Fibroblast of the aortic adventitia (primary cell): ENCODE data around the gene PPM1J. TPM values are rescaled to one million over a fixed set of nuclear protein-coding genes. Genes with fewer than 3 reads are reported as not detected.

ENCODE experiments used
- DNase-seq: peaks from one replicate; pipeline ENCODE4 v3.0.0-alpha.2; 2010; ENCODE audit warnings: low read depth
- H3K4me3 ChIP-seq: 2 replicates; pipeline ENCODE4 v1.5.1; 2011; ENCODE audit warnings: low read depth, mild to moderate bottlenecking, control low read depth, low read length, moderate library complexity
- total RNA-seq: library from RNA; depleted of rRNA; stranded (reverse); fragments of >200 nt; gene quantifications from 2 replicates; pipeline ENCODE4 v1.2.3, GENCODE V29; 2012; ENCODE audit warnings: low replicate concordance
- TF ChIP-seq, protein P1 (sequence below): IDR thresholded peaks from 2 replicates; pipeline ENCODE4 v1.5.1; 2011; ENCODE audit warnings: mild to moderate bottlenecking, low read length, control low read depth, inconsistent platforms; ENCODE audit not compliant: insufficient read depth

PPM1J gene
- total RNA-seq, 1 donor: 0.63 TPM

DNA sequence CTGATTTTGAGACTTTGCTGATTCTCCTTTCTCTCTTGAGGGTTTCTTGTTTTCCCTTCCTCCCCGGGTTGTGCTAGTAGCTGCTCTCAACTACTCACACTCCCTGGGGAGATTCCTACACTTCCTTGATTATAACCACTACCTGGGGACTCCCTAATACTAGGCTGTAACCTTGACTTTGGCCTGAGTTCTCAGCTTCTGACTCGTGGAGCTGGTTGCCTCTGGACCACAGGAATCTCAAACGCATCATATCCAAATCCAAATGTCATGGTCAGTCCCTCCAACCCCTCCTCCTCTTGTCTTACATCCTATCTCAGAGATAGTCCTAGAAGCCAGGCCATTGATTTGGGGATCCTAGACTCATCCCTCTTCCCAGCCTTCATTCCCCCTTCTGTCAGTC, 28.7 kb downstream of the PPM1J start:
- no peak for DNase-seq
- TF ChIP-seq, protein P1, sequence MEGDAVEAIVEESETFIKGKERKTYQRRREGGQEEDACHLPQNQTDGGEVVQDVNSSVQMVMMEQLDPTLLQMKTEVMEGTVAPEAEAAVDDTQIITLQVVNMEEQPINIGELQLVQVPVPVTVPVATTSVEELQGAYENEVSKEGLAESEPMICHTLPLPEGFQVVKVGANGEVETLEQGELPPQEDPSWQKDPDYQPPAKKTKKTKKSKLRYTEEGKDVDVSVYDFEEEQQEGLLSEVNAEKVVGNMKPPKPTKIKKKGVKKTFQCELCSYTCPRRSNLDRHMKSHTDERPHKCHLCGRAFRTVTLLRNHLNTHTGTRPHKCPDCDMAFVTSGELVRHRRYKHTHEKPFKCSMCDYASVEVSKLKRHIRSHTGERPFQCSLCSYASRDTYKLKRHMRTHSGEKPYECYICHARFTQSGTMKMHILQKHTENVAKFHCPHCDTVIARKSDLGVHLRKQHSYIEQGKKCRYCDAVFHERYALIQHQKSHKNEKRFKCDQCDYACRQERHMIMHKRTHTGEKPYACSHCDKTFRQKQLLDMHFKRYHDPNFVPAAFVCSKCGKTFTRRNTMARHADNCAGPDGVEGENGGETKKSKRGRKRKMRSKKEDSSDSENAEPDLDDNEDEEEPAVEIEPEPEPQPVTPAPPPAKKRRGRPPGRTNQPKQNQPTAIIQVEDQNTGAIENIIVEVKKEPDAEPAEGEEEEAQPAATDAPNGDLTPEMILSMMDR: no peak
- no peak overlapping the region for H3K4me3 ChIP-seq

- TF ChIP-seq, protein P1: no peak
- H3K4me3 ChIP-seq: no peak overlapping the region
- DNase-seq: no peak
Observed at GRCh38 chr1:112685913-112686312, 29.2 kb downstream of the PPM1J start.

DNA sequence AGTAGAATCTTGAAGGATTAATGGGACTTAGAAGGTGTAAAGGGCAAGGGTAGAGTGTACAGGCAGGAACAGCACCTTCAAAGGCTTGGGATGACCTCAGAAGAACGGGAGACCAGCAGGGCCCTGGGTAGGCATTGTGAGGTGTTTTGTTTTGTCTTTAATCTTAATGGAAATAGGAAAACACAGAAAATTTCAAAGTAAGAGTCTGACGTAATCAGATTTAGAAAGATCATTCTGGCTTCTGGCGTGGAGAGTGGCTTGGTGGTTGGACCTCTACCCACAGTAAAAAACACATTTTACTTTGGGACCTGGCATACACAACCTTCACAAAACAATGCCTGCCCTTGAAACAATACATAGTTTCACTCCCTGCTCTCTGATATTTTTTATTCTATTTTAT, 36.5 kb downstream of the PPM1J start:
- TF ChIP-seq, protein P1: no peak
- no peak for DNase-seq
- no peak overlapping the region for H3K4me3 ChIP-seq

DNA sequence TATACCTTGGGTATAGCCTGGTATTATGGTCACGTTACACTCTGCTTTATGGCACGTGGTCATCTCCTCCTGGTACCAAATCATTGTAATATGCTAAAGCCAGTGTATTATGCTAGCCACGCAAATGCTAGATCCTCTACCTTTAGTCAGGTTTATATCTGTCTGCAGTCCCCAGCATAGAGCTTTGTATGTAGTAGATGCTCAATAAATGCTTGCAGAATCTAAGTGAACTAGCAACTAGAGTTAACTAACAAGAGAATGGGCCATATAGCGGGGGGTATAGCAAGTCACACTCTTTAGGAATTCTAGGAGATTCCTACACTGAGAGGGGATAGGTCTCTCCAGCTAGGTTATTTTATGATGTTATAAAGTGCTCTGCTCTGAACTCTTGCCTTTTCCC, 37.6 kb downstream of the PPM1J start:
- TF ChIP-seq, protein P1: no peak

DNA sequence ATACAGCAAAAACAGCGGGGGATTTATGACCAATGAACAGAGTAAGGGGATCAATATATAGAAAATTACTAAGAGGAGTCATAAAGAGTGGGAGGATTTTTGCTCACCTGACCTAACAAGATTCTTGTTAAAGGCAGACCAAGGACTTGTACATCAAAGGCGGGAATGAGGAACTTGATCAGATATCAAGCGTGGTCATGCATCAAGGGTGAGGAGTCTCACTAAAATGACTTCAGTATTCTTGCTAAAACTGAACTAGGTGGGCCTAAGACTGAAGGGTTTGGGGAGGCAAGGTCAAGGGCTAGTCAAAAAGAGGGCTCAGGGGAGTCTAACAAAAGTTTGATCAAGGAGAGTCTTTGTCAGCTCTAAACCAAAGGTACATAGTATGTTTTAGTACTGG, 38.6 kb downstream of the PPM1J start:
- DNase-seq: no peak
- TF ChIP-seq, protein P1: no peak
- no peak overlapping the region for H3K4me3 ChIP-seq

More for the DNA sequence above, 37.6 kb downstream of the PPM1J start:
- DNase-seq: no peak
- H3K4me3 ChIP-seq: no peak overlapping the region

DNA sequence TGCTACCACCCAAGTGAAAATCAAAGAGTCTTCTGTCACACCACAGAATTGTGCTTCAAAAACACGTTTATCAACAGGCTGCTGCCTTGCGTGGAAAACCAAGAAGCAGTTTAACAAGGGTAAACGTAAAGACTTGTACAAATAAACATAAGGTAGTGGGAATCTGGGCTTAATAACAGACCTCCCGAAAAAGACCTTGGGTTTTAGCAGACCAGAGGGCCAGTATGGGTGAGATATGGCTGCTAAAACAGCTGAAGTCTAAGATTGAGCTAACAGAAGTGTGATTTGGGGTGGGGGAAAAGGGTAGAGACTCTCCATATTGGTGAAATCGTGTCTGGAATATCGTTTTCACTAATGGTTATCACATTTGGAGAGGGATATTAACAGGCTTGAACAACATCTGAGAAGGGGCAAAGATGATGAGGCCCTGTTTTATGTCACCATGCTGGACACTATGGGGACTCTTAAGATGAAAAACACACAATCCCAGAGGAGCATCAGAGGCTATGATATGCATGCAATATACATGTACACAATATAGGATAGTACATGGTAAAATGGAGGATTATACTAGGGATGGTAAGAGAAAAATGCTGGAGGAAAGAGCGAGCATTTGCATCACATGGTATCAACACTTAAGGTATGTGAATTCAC, 39.3 kb downstream of the PPM1J start:
- peak; percentile 18 for DNase-seq
- TF ChIP-seq, protein P1: no peak
- peak overlapping the region; percentile 87 for H3K4me3 ChIP-seq
